Ishikawa (cell line): Measurements from ENCODE around the gene RAD51C.

Experiments used
- CREB1 ChIP-seq: IDR thresholded peaks from 2 replicates; pipeline ENCODE4 v1.6.1; 2012; ENCODE audit warnings: low read depth
- EGR1 ChIP-seq: IDR thresholded peaks from 2 replicates; pipeline ENCODE4 v1.6.1; 2012
- EP300 ChIP-seq: IDR thresholded peaks from 2 replicates; pipeline ENCODE4 v1.6.1; 2012; ENCODE audit warnings: borderline replicate concordance
- TAF1 ChIP-seq: IDR thresholded peaks from 2 replicates; pipeline ENCODE4 v1.6.1; 2012; ENCODE audit warnings: low read depth, mild to moderate bottlenecking
- TCF12 ChIP-seq: IDR thresholded peaks from 2 replicates; pipeline ENCODE4 v1.6.1; 2012; ENCODE audit warnings: low read depth
- USF1 ChIP-seq: IDR thresholded peaks from 2 replicates; pipeline ENCODE4 v1.6.1; 2012
- YY1 ChIP-seq: IDR thresholded peaks from 2 replicates; pipeline ENCODE4 v1.6.1; 2012; ENCODE audit warnings: low read depth
- TF ChIP-seq, protein P1 (sequence below): IDR thresholded peaks from 2 replicates; pipeline ENCODE4 v1.6.1; 2012; ENCODE audit warnings: low read depth, mild to moderate bottlenecking

- TF ChIP-seq, protein P1, sequence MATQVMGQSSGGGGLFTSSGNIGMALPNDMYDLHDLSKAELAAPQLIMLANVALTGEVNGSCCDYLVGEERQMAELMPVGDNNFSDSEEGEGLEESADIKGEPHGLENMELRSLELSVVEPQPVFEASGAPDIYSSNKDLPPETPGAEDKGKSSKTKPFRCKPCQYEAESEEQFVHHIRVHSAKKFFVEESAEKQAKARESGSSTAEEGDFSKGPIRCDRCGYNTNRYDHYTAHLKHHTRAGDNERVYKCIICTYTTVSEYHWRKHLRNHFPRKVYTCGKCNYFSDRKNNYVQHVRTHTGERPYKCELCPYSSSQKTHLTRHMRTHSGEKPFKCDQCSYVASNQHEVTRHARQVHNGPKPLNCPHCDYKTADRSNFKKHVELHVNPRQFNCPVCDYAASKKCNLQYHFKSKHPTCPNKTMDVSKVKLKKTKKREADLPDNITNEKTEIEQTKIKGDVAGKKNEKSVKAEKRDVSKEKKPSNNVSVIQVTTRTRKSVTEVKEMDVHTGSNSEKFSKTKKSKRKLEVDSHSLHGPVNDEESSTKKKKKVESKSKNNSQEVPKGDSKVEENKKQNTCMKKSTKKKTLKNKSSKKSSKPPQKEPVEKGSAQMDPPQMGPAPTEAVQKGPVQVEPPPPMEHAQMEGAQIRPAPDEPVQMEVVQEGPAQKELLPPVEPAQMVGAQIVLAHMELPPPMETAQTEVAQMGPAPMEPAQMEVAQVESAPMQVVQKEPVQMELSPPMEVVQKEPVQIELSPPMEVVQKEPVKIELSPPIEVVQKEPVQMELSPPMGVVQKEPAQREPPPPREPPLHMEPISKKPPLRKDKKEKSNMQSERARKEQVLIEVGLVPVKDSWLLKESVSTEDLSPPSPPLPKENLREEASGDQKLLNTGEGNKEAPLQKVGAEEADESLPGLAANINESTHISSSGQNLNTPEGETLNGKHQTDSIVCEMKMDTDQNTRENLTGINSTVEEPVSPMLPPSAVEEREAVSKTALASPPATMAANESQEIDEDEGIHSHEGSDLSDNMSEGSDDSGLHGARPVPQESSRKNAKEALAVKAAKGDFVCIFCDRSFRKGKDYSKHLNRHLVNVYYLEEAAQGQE = no peak
- TF ChIP-seq TAF1 = no peak
- no peak for TF ChIP-seq EP300
- TF ChIP-seq CREB1 = no peak
- no peak for TF ChIP-seq EGR1
- TF ChIP-seq YY1 = no peak
- no peak for TF ChIP-seq TCF12
- no peak for TF ChIP-seq USF1
Observed at GRCh38 chr17:58694302-58694701, 1.9 kb downstream of the RAD51C start.
